CD4-positive, CD25-positive, alpha-beta regulatory T cell (primary cell): ENCODE data around the gene P2RY4. TPM values are rescaled to one million over a fixed set of nuclear protein-coding genes. Genes with fewer than 3 reads are reported as not detected.
"Not testable (repeated sequence)": the region's sequence is repeated elsewhere in the genome, so short reads cannot be mapped to it uniquely, and the experiment has no call there.

Experiments
- ATAC-seq, 2 donors: fragments of 150-1000 bp; cut with Tn5 transposase; one replicate each; pipeline ENCODE4 v1.10.0; 2021; ENCODE audit warnings: low read depth in 2 of 2, moderate number of reproducible peaks in 2 of 2, moderate library complexity in 1 of 2
- DNase-seq, 3 donors: peaks; one replicate each; pipeline versions ENCODE4 v3.0.0 to v3.0.0-alpha.2; 2012 to 2022; ENCODE audit warnings: mixed read lengths in 1 of 3
- H3K27ac ChIP-seq: one replicate; pipeline ENCODE4 v1.7.0; 2013; ENCODE audit warnings: mild to moderate bottlenecking, low read length; ENCODE audit not compliant: insufficient read depth, poor library complexity, severe bottlenecking
- H3K27me3 ChIP-seq: one replicate; pipeline ENCODE4 v1.7.0; 2013; ENCODE audit warnings: low read length; ENCODE audit not compliant: control insufficient read depth, insufficient read depth
- H3K36me3 ChIP-seq: one replicate; pipeline ENCODE4 v1.7.0; 2013; ENCODE audit warnings: mild to moderate bottlenecking, low read length, moderate library complexity; ENCODE audit not compliant: control insufficient read depth, insufficient read depth
- H3K4me1 ChIP-seq: 2 replicates; pipeline ENCODE4 v1.7.0; 2013; ENCODE audit warnings: mild to moderate bottlenecking, low read length; ENCODE audit not compliant: insufficient read depth, control insufficient read depth, poor library complexity, severe bottlenecking
- H3K4me3 ChIP-seq: one replicate; pipeline ENCODE4 v1.7.0; 2013; ENCODE audit warnings: low read depth, mild to moderate bottlenecking, low read length, moderate library complexity
- H3K9me3 ChIP-seq, 2 experiments: 1 replicate in 1 of 2; 2 replicates in 1 of 2; pipeline ENCODE4 v1.7.0; 2013; ENCODE audit warnings: low read length in 2 of 2, mild to moderate bottlenecking in 1 of 2, moderate library complexity in 1 of 2; ENCODE audit not compliant: control insufficient read depth in 2 of 2
- H3K27ac Mint-ChIP-seq, 3 donors: one replicate each; pipeline ENCODE4 v1.8.0; 2020 to 2022; ENCODE audit warnings: mild to moderate bottlenecking in 3 of 3, mixed read lengths in 3 of 3, moderate library complexity in 2 of 3
- H3K27me3 Mint-ChIP-seq: one replicate; pipeline ENCODE4 v1.8.0; 2022; ENCODE audit warnings: mild to moderate bottlenecking, mixed read lengths
- H3K36me3 Mint-ChIP-seq: one replicate; pipeline ENCODE4 v1.8.0; 2020; ENCODE audit warnings: mixed read lengths
- H3K4me1 Mint-ChIP-seq, 4 donors: one replicate each; pipeline ENCODE4 v1.8.0; 2020 to 2022; ENCODE audit warnings: mixed read lengths in 4 of 4, mild to moderate bottlenecking in 1 of 4
- H3K4me3 Mint-ChIP-seq, 4 donors: one replicate each; pipeline ENCODE4 v1.8.0; 2020 to 2022; ENCODE audit warnings: mild to moderate bottlenecking in 4 of 4, mixed read lengths in 4 of 4, moderate library complexity in 3 of 4
- H3K9me3 Mint-ChIP-seq, 7 donors: one replicate each; pipeline ENCODE4 v1.8.0; 2020 to 2022; ENCODE audit warnings: mixed read lengths in 7 of 7, mild to moderate bottlenecking in 3 of 7, moderate library complexity in 2 of 7
- polyA plus RNA-seq, 4 donors: library from polyadenylated mRNA; unstranded; fragments of 300-500 nt; fragmentation: Illumina TruSeq; gene quantifications; one replicate each; pipeline ENCODE4 v1.2.3, GENCODE V29; 2021
- total RNA-seq: library from RNA; stranded (reverse); gene quantifications from one replicate; pipeline ENCODE4 v1.2.3, GENCODE V29; 2022

Gene P2RY4
- total and polyA plus RNA-seq, 5 donors from 2014 or later: 0.39 TPM; not detected in 4

DNA sequence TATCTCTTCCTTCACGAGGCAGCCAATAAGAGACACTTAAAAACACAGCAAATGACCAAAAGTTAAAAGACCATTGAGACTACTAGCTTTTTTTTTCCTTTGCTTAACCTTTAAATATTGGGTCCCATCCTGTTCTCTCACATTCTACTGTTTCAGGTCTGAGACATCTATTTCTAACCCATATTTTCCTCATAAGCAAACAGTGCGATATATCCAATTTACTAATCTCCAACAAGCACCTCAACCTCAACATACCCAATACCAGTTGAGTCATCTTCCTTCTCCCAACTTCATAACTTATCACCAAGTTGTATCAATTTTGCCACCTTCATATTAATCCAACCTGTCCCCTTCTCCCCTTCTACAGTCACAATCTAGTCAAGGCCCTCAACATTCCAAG lies 18.5 kb downstream of the P2RY4 start:
- no peaks in the 10 kb centered on the region for H3K4me1 ChIP-seq
- no peak overlapping the region for H3K4me3 Mint-ChIP-seq
- no peaks in the 10 kb centered on the region for H3K27me3 ChIP-seq
- no peaks in the 10 kb centered on the region for H3K9me3 Mint-ChIP-seq
- no peak overlapping the region for H3K27ac ChIP-seq
- H3K27me3 Mint-ChIP-seq: no peaks in the 10 kb centered on the region
- no peaks in the 10 kb centered on the region for H3K9me3 ChIP-seq
- H3K36me3 Mint-ChIP-seq: no peaks in the 10 kb centered on the region
- no peaks in the 10 kb centered on the region for H3K4me1 Mint-ChIP-seq
- DNase-seq (no peak), ATAC-seq (no peak)
- no peaks in the 10 kb centered on the region for H3K36me3 ChIP-seq
- H3K4me3 ChIP-seq: no peak overlapping the region
- no peak overlapping the region for H3K27ac Mint-ChIP-seq

DNA sequence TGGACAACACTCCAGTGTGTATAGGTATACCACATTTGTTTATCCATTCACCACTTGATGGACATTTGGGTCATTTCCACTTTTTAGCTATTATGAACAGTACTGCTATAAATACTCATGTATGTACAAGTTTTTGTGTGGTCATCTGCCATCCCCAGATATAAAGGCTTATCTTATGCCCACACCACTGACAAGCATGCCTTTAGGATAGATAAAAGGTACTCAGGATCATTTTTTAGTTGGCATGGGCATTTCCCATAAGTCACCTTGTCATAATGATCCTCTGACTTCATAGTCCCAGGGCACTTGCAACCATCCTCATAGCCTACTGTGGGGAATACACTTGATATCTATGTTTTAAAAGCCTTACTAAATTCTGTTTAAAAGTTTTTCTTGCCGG lies 19.3 kb downstream of the P2RY4 start:
- no peaks in the 10 kb centered on the region for H3K27me3 ChIP-seq
- DNase-seq: no peak
- H3K4me3 ChIP-seq: no peak overlapping the region
- Mint-ChIP-seq H3K36me3 (no peaks in the 10 kb centered on the region), H3K4me3 (no peak overlapping the region), H3K4me1 (no peaks in the 10 kb centered on the region), H3K9me3 (no peaks in the 10 kb centered on the region), H3K27me3 (no peaks in the 10 kb centered on the region), H3K27ac (no peak overlapping the region)
- no peaks in the 10 kb centered on the region for H3K4me1 ChIP-seq
- no peak for ATAC-seq
- no peaks in the 10 kb centered on the region for H3K9me3 ChIP-seq
- H3K36me3 ChIP-seq: no peaks in the 10 kb centered on the region
- H3K27ac ChIP-seq: no peak overlapping the region

DNA sequence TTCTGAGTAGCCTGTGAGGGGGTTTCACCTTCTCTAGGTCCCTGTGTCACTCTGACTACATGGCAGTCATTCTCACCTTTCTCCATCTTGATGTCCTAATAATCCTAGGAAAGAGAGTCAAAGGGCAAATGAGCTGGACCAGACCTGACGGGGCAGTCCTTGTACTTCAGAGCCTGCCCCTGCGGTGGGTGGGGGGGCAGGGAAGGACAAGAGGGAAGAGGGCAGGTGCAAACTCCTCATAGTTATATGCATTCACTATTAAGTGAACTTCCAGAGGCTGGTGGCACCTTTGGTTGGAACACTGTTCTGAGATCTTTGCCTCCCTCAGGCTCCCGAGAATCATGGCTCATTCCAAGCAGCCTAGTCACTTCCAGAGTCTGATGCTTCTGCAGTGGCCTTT lies 25.6 kb downstream of the P2RY4 start, which contains the start of gene AWAT1:
Gene AWAT1 (plus strand): TSS at position 301 of the 400 bp plus-strand sequence. CDS start 41 bp downstream, at position 342.
- Mint-ChIP-seq H3K4me1 (no peaks in the 10 kb centered on the region), H3K27me3 (no peaks in the 10 kb centered on the region), H3K36me3 (no peaks in the 10 kb centered on the region), H3K27ac (no peak within 1 kb of the TSS), H3K4me3 (no peak within 1 kb of the TSS), H3K9me3 (no peaks in the 10 kb centered on the region)
- no peak within 1 kb of the TSS for H3K4me3 ChIP-seq
- H3K9me3 ChIP-seq: no peaks in the 10 kb centered on the region
- no peak within 1 kb of the TSS for H3K27ac ChIP-seq
- H3K27me3 ChIP-seq: no peaks in the 10 kb centered on the region
- ATAC-seq: no peak
- no peak for DNase-seq
- H3K36me3 ChIP-seq: no peaks in the 10 kb centered on the region
- H3K4me1 ChIP-seq: no peaks in the 10 kb centered on the region

DNA sequence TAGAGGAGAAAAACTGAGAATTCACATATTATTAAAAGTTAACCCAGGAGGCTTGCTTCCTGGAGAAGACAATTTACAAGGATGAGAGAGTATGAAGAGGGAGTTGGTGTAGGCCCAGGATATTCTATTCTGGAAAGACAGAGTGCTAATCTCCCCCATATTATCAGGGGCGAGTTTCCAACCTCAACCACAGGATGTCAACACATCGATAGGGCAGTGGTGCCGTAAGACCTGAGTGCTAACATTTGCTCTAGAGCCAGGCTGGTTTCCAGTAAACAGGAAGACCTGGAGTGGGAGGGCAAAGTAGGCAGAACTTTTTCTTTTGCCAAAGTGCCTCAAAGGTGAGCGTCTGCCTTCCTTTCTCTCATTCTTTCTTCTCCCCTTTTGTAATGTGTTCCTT lies 28.3 kb downstream of the P2RY4 start:
- ATAC-seq: no peak
- no peak for DNase-seq
- no peaks in the 10 kb centered on the region for H3K36me3 ChIP-seq
- peaks cover 6% of the 10 kb centered on the region for H3K27me3 Mint-ChIP-seq
- no peak overlapping the region for H3K27ac Mint-ChIP-seq
- no peaks in the 10 kb centered on the region for H3K9me3 ChIP-seq
- no peaks in the 10 kb centered on the region for H3K9me3 Mint-ChIP-seq
- H3K4me1 ChIP-seq: no peaks in the 10 kb centered on the region
- no peak overlapping the region for H3K4me3 ChIP-seq
- no peaks in the 10 kb centered on the region for H3K27me3 ChIP-seq
- no peaks in the 10 kb centered on the region for H3K4me1 Mint-ChIP-seq
- H3K36me3 Mint-ChIP-seq: no peaks in the 10 kb centered on the region
- H3K4me3 Mint-ChIP-seq: no peak overlapping the region
- H3K27ac ChIP-seq: no peak overlapping the region

DNA sequence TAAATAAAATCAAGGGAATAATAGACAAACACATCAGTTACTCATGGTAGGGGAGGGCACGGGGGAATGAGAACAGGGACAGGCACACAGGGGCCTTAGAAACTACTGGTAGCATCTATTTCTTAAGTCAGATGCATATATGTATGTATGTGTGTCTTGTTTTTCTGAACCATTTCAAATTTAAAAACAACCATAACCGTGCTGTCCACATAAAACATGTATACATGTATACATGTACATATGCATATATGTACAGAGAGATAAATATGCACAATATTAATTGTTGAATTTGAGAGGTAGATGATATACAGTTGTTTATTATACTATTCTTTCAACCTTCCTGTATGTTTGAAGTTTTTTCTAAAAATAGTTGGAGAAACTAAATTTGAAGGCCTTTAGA lies 33.3 kb downstream of the P2RY4 start:
- Mint-ChIP-seq H3K9me3 (peaks cover 0 to 3% (median 0%) of the 10 kb centered on the region in 7 donors), H3K4me1 (no peaks in the 10 kb centered on the region), H3K36me3 (no peaks in the 10 kb centered on the region), H3K4me3 (no peak overlapping the region), H3K27me3 (peaks cover 6% of the 10 kb centered on the region), H3K27ac (no peak overlapping the region)
- Histone ChIP-seq H3K27me3 (no peaks in the 10 kb centered on the region), H3K9me3 (no peaks in the 10 kb centered on the region), H3K4me3 (no peak overlapping the region), H3K27ac (no peak overlapping the region), H3K4me1 (no peaks in the 10 kb centered on the region), H3K36me3 (no peaks in the 10 kb centered on the region)
- ATAC-seq (no peak), DNase-seq (no peak)

DNA sequence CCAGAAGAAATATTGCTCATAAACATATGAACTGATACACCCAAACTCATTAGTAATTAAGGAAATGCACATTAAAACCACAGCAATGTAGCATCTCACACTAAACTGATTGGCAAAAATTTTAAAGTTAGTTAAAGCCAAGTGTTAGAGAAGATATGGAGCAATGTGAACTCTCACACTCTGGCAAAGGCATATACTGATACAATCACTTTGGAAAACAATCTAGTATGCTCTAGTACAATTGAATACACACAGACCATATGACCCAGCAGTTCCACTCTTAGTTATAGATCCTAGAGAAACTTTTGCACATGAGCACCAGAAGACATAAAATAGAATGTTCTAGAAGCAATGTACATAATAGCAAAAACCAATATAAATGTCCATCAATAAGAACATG lies 34.0 kb downstream of the P2RY4 start:
- no peak overlapping the region for H3K27ac Mint-ChIP-seq
- no peak overlapping the region for H3K4me3 Mint-ChIP-seq
- Histone ChIP-seq H3K27me3 (no peaks in the 10 kb centered on the region), H3K9me3 (no peaks in the 10 kb centered on the region), H3K27ac (no peak overlapping the region), H3K4me3 (no peak overlapping the region), H3K4me1 (no peaks in the 10 kb centered on the region), H3K36me3 (no peaks in the 10 kb centered on the region)
- H3K4me1 Mint-ChIP-seq: no peaks in the 10 kb centered on the region
- DNase-seq (no peak), ATAC-seq (no peak)
- H3K9me3 Mint-ChIP-seq: peaks cover 0 to 3% (median 0%) of the 10 kb centered on the region in 7 donors
- H3K27me3 Mint-ChIP-seq: peaks cover 6% of the 10 kb centered on the region
- no peaks in the 10 kb centered on the region for H3K36me3 Mint-ChIP-seq

DNA sequence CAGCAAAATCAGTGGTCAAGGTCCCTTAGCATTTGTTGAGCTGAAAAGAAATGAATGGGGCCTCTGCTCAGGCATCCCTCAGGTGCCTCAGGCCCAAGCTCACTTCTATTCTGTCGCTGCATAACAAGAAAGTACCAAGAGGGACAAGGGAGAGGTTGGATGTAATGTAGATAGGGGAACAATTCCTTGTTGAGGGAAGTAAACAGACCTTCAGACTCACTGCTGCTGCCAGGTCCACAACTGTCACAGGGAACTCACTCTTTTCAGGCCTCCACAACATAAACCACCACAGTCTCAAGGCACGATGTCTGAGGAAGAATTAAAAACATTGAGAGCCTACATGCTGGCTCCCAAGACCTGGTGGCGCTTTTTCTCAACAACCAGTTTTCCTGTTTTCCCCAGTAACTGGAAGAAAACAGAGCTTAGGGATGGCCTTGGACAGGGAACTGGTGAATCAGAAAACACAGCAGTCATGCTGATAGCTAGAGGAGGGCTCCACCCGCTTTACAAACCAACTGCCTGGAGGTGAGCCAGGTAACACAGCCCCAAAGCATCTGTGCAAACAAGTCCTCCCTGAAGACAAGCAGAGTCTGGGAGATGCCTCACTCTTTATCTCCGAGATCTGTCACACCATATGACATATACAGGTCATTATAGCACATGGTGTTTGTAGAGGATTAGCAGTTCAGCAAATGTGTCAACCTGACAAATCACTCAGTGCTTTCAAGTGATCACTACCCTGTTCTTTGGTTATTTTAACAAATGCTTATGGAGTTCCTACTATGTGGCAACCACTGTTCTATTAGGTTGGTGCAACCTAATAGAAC lies 39.9 kb downstream of the P2RY4 start:
- H3K27me3 Mint-ChIP-seq: no peaks in the 10 kb centered on the region
- no peaks in the 10 kb centered on the region for H3K36me3 ChIP-seq
- ATAC-seq: no peak
- no peak for DNase-seq
- no peaks in the 10 kb centered on the region for H3K36me3 Mint-ChIP-seq
- peaks cover 0 to 3% (median 0%) of the 10 kb centered on the region in 7 donors for H3K9me3 Mint-ChIP-seq
- no peaks in the 10 kb centered on the region for H3K9me3 ChIP-seq
- no peak overlapping the region for H3K4me3 Mint-ChIP-seq
- no peaks in the 10 kb centered on the region for H3K27me3 ChIP-seq
- H3K4me1 ChIP-seq: no peaks in the 10 kb centered on the region
- no peak overlapping the region for H3K27ac ChIP-seq
- H3K4me3 ChIP-seq: no peak overlapping the region
- no peaks in the 10 kb centered on the region for H3K4me1 Mint-ChIP-seq
- H3K27ac Mint-ChIP-seq: no peak overlapping the region

DNA sequence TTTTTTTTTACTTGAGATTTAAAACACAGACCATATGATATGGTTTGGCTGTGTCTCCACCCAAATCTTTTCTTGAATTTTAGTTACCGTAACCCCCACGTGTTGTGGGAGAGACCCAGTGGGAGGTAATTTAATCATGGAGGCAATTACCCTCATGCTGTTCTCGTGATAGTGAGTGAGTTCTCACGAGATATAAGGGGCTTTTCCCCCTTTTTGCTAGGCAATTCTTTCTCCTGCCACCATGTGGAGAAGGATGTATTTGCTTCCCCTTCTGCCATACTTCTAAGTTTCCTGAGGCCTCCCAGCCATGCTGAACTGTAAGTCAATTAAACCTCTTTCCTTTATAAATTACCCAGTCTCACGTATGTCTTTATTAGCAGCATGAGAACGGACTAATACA lies 50.4 kb downstream of the P2RY4 start:
- not testable (repeated sequence) for H3K4me3 ChIP-seq, H3K4me1 ChIP-seq, H3K27ac Mint-ChIP-seq, H3K36me3 Mint-ChIP-seq, H3K9me3 ChIP-seq, ATAC-seq, DNase-seq, H3K27me3 Mint-ChIP-seq, H3K4me3 Mint-ChIP-seq, H3K9me3 Mint-ChIP-seq, H3K27me3 ChIP-seq, H3K4me1 Mint-ChIP-seq, H3K36me3 ChIP-seq, H3K27ac ChIP-seq
